GM21360 (cell line): ENCODE data around the gene CEBPG.

Experiments used
- ATAC-seq: cut with Tn5 transposase; IDR thresholded peaks from one replicate; pipeline ENCODE4 v1.9.1; 2021; ENCODE audit warnings: mild to moderate bottlenecking, moderate library complexity; ENCODE audit not compliant: unreplicated experiment

CEBPG gene

DNA sequence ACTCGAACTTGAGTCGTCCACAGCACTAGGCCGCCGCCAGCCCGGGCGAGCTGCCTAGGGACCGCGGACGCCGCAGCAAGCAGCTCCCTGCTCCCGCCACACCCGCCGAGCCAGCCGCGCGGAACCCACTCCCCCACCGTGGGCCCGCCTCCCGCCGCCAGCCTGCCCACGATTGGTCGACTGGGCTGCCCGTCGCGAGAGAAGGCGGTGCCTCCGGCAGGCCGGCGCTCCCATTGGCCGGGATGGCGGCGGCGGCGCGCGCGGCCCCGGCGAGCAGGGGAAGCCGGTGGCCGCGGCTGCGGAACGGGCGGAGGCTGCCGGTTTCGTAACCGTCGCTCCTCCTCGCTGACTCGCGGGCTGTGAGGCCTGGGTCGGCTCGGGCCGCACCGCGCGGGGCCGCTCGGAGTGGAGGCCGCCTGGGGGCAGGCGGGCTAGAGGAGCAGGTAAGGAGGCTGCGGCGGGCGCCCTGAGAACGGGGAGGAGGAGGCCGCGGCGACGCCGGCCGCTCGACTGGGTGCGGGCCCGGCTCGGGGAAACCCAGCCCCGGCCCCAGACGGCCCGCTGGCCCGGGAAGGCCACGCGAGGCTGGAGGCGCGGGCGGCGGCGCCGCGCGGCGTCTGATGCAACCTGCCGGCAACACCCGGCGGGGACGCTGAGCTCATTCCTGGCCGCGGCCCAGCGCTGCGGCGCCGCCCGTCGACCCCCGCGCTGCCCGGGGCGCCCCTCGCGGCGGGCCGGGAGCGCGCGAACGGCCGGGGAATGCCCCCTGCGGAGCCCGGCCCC, at the start of gene CEBPG:
CEBPG (plus strand) TSS at position 257 of the 783 bp plus-strand sequence. CDS start 5,531 bp downstream, outside the sequence.
- ATAC-seq, result peak; percentile 79

DNA sequence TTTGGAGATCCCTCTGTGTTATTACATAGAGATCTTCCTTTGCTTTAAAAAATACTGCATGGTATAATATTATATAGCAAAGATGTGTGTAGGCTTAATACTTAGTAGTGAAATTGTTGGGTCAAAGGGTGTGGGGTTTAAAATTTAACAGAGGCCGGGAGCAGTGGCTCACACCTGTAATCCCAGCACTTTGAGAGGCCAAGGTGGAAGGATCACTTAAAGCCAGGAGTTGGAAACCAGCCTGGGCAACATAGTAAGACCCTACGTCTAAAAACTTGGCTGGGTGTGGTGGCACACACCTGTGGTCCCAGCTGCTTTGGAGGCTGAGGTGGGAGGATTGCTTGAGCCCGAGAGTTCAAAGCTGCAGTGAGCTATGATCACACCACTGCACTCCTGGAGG, 48.9 kb upstream of the CEBPG start:
- no peak for ATAC-seq

GRCh38 chr19:33325920-33326319, 47.6 kb upstream of the CEBPG start:
- ATAC-seq, result no peak

GRCh38 chr19:33329060-33329459, 44.4 kb upstream of the CEBPG start:
- no peak for ATAC-seq

- ATAC-seq, result no peak
Measured at GRCh38 chr19:33329736-33330135, 43.8 kb upstream of the CEBPG start.

DNA sequence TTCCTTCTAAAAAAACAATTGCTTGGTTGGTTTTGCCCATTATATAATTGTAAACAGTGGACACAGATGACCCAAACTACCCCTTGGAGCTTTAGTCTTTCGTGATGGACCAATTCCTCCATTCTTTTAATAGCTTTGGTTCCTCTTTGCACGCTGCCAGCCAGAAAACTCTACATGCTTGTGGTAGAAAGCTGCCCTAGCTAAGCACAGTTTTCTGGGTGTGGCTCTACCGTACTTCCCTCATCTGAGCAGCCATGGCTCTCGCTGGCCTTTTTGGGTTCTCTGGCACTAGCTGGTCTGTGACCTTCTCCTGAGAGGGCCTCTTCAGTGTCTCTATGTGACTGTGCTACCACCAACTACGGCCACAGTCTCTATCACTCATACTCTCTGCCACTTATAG, 41.3 kb upstream of the CEBPG start:
- ATAC-seq, result no peak

GRCh38 chr19:33333151-33333550, 40.4 kb upstream of the CEBPG start:
- no peak for ATAC-seq

- no peak for ATAC-seq
Measured at GRCh38 chr19:33333642-33334041, 39.9 kb upstream of the CEBPG start.

- ATAC-seq, result no peak
Measured at GRCh38 chr19:33334271-33334670, 39.2 kb upstream of the CEBPG start.

GRCh38 chr19:33335446-33335845, 38.1 kb upstream of the CEBPG start:
- ATAC-seq, result no peak

DNA sequence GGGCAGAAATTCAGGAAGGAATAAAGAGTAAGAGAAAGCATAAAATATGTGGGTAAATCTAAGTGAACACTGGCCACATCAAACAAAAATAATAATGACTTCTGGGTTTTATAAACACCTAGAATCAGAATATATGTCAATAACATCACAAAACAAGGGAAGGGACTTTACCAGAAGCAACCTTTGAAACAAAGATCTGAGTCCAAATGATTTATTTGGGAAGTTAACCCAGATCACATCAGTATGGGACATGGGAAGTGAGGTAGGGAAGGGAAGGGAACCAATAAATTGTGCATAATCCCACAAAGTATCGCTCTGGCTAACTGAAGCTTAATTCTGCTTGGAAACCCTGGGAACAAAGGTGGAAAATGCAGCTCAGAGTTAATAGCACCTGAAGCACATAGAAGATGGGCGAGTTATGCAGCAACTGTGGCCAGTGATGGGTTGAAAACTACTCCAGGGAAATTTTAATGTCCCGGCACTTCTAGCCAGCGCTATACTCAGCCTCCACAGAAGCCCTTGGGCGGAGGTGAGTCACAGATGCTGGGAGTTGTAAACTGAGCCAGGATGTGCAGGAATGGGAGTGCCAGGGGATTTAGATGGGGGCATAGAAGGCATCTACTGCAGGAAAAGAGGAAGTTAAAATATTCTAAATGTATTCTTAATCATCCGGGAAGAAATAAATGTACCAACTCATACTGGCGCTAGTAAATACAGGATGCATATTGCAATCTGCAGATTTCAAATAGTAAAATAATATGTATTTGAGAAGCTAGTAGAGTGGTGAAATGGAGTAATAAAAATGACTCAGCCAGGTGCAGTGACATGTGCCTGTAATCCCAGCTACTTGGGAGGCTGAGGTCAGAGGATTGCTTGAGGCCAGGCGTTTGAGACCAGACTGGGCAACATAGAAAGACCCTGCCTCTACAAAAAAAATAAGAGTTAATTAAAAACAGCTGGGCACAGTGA, 34.2 kb upstream of the CEBPG start:
- ATAC-seq, result no peak

DNA sequence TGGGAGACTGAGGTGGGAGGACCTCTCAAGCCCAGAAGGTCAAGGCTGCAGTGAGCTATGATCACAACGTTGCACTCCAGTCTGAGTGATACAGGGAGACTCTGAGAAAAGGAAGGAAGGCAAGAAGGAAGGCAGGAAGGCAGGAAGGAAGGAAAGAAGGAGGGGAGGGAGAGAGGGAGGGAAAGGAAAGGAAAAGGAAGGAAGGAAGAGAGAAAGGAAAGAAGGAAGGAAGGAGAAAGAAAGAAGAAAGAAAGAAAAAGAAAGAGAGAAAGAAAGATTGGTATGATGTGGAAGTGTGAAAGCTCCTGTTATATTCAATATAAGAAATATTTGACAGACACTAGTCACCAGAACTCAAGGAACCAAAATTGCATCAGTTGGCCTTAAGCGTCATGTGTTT, 32.5 kb upstream of the CEBPG start:
- no peak for ATAC-seq

- ATAC-seq, result no peak
Measured at GRCh38 chr19:33343301-33343700, 30.2 kb upstream of the CEBPG start.

- no peak for ATAC-seq
Measured at GRCh38 chr19:33343859-33344572, 29.5 kb upstream of the CEBPG start.

DNA sequence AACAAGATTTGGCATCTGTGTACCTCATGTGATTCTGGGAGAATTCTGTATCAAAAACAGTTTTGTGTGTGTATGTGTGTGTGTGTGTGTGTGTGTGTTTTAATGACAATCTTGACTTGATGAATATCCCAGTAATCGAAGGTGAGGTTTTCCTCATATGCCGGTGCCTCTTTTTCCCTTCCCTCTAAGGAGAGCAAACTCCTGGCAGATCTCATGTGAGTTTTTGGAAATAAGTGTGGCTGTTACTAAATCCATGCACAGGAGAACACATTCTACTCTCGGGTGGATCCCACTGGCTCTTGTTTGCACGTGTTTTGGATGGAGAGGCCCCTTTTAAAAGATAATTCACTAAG, 29.0 kb upstream of the CEBPG start:
- no peak for ATAC-seq

GRCh38 chr19:33345163-33345562, 28.3 kb upstream of the CEBPG start:
- no peak for ATAC-seq

- ATAC-seq, result no peak
Measured at GRCh38 chr19:33346665-33347064, 26.8 kb upstream of the CEBPG start.

- ATAC-seq, result no peak
Measured at GRCh38 chr19:33347300-33347699, 26.2 kb upstream of the CEBPG start.

- ATAC-seq, result no peak
Measured at GRCh38 chr19:33348301-33349010, 25.1 kb upstream of the CEBPG start.
